ENCODE data around the gene BANK1. TPM values are rescaled to one million over a fixed set of nuclear protein-coding genes. Genes with fewer than 3 reads are reported as not detected.

BANK1 gene
- total and polyA plus RNA-seq, 2 donors (not counting 1 experiment from before 2014, with no cell fraction given) = 353 to 354 TPM

DNA sequence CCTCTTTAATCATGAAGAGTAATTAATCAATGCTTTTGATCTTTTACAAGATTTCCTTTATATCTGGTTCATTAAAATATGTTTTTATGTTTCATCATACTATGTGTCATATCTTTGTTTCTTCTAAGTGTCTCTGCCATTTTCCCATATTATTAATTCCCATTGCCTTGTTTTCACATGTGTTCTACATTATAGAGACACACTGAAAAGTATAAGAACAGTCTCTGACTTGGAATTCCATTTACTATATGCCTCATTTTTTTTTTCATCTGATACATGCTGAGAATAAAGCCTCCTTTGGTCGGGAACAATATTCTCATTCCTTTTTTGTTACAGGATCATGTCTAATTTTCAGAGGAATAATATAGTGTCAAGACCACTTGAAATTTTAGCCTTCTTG lies 4.3 kb downstream of the BANK1 start:
- ChIA-PET CTCF (interaction anchor here (0.6 kb wide), 1 partner anchor 16 kb away, joined by 3 read pairs; no protein-coding TSS in a partner anchor), POLR2A (interaction anchor here (1.4 kb wide), 1 partner anchor 19 kb away, joined by 4 read pairs; no protein-coding TSS in a partner anchor)
- peaks cover 0 to 26% of the 10 kb centered on the region in 2 experiments for H3K36me3 ChIP-seq (replicated peaks in 1 of 2; ENCODE audit: control extremely low read depth in 1 of 2, control insufficient read depth in 1 of 2, extremely low read depth in 1 of 2, insufficient read depth in 2 of 2, low read length in 1 of 2)
- no peaks in the 10 kb centered on the region for H3K9me3 Mint-ChIP-seq (ENCODE audit: insufficient read depth)
- peak overlapping the region; percentile 2 to 91 for H3K27ac ChIP-seq (ENCODE audit: low read length in 2 of 2)
- DNase-seq (no peak), ATAC-seq (ENCODE audit: low read depth) (no peak)
- no CpG with 5 or more reads among the region's 1 CpG for WGBS (ENCODE audit: insufficient coverage)
- intact Hi-C loops (cut with micrococcal nuclease) = loop anchor here (5.0 to 10.0 kb wide), 8 partner anchors 32 to 710 kb away; partner anchors contain the start of gene PPP3CA
- peak overlapping the region; percentile 80 for H3K4me2 ChIP-seq (replicated peaks; ENCODE audit: low read depth, low read length, poor library complexity, severe bottlenecking)
- no peak for TF ChIP-seq EZH2 (IDR thresholded peaks at IDR 0.05; ENCODE audit: borderline replicate concordance, insufficient read depth, low read depth, low read length, poor library complexity, severe bottlenecking)
- TF ChIP-seq CTCF (IDR thresholded peaks at IDR 0.05) = no peak
- no peaks in the 10 kb centered on the region for H4K20me1 ChIP-seq (ENCODE audit: control insufficient read depth, insufficient read depth, low read length, poor library complexity, severe bottlenecking)
- H3K4me1 Mint-ChIP-seq = peaks cover 64% of the 10 kb centered on the region
- H3K9me3 ChIP-seq (ENCODE audit: control extremely low read depth in 1 of 3, control insufficient read depth in 2 of 3, insufficient read depth in 1 of 3, low read length in 2 of 3) = no peaks in the 10 kb centered on the region
- peaks cover 26 to 53% of the 10 kb centered on the region in 2 donors for H3K4me1 ChIP-seq (ENCODE audit: control insufficient read depth in 2 of 2, insufficient read depth in 2 of 2, low read length in 2 of 2)
- H3K9ac ChIP-seq (ENCODE audit: low read length) = peak overlapping the region; percentile 89
- H3K4me3 Mint-ChIP-seq = peak overlapping the region; percentile 65
- H2AFZ ChIP-seq (ENCODE audit: insufficient read depth, low read depth, low read length, poor library complexity, severe bottlenecking) = no peak overlapping the region
- H3K27me3 Mint-ChIP-seq = no peaks in the 10 kb centered on the region
- H3K27ac Mint-ChIP-seq = peak overlapping the region; percentile 50
- H3K79me2 ChIP-seq (ENCODE audit: control insufficient read depth, insufficient read depth, low read length) = peaks cover 88% of the 10 kb centered on the region
- no peaks in the 10 kb centered on the region for H3K27me3 ChIP-seq (replicated peaks in 1 of 4; ENCODE audit: control extremely low read depth in 1 of 4, control insufficient read depth in 3 of 4, insufficient read depth in 4 of 4, low read length in 3 of 4)
- H3K4me3 ChIP-seq (ENCODE audit: control extremely low read depth in 1 of 5, extremely low read depth in 1 of 5, insufficient read depth in 1 of 5, low read depth in 2 of 5, low read length in 4 of 5) = peak overlapping the region in 4 of 5 experiments; percentile 18 to 91 (median 51)

DNA sequence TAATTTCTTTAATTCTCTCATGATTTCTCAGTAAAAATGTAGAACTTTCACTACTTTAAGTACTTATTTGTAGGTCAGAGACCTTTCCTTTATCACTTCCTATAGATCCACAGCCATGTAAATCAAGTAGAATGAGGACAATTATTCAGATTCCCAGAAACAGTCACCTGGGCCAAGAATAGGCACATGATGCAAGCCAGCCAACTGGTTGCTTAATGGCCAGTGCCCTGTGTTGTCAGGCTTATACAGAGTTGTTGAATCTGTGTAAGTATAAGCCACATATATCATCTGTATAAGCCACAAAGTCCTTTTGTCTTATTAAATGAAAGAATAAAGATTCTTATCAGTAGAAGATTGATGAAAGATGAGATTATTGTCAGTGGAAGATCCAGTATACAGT lies 5.2 kb downstream of the BANK1 start:
- peak overlapping the region; percentile 80 for H3K4me2 ChIP-seq (replicated peaks; ENCODE audit: low read depth, low read length, poor library complexity, severe bottlenecking)
- no peaks in the 10 kb centered on the region for H3K27me3 Mint-ChIP-seq
- peak overlapping the region; percentile 89 for H3K9ac ChIP-seq (ENCODE audit: low read length)
- no peak for TF ChIP-seq EZH2 (IDR thresholded peaks at IDR 0.05; ENCODE audit: borderline replicate concordance, insufficient read depth, low read depth, low read length, poor library complexity, severe bottlenecking)
- peaks cover 92% of the 10 kb centered on the region for H3K79me2 ChIP-seq (ENCODE audit: control insufficient read depth, insufficient read depth, low read length)
- peaks cover 31 to 54% of the 10 kb centered on the region in 2 donors for H3K4me1 ChIP-seq (ENCODE audit: control insufficient read depth in 2 of 2, insufficient read depth in 2 of 2, low read length in 2 of 2)
- peak overlapping the region; percentile 27 to 91 for H3K27ac ChIP-seq (ENCODE audit: low read length in 2 of 2)
- no peaks in the 10 kb centered on the region for H3K9me3 ChIP-seq (ENCODE audit: control extremely low read depth in 1 of 3, control insufficient read depth in 2 of 3, insufficient read depth in 1 of 3, low read length in 2 of 3)
- no peak for DNase-seq
- H3K36me3 ChIP-seq (replicated peaks in 1 of 2; ENCODE audit: control extremely low read depth in 1 of 2, control insufficient read depth in 1 of 2, extremely low read depth in 1 of 2, insufficient read depth in 2 of 2, low read length in 1 of 2) = peaks cover 0 to 31% of the 10 kb centered on the region in 2 experiments
- H3K4me3 Mint-ChIP-seq = peak overlapping the region; percentile 82
- H4K20me1 ChIP-seq (ENCODE audit: control insufficient read depth, insufficient read depth, low read length, poor library complexity, severe bottlenecking) = no peaks in the 10 kb centered on the region
- no peaks in the 10 kb centered on the region for H3K27me3 ChIP-seq (replicated peaks in 1 of 4; ENCODE audit: control extremely low read depth in 1 of 4, control insufficient read depth in 3 of 4, insufficient read depth in 4 of 4, low read length in 3 of 4)
- ChIA-PET POLR2A (no interaction called here), CTCF (interaction anchor here (2.1 kb wide), 1 partner anchor 11 kb away, joined by 8 read pairs; no protein-coding TSS in a partner anchor)
- peak overlapping the region; percentile 95 for H3K27ac Mint-ChIP-seq
- H2AFZ ChIP-seq (ENCODE audit: insufficient read depth, low read depth, low read length, poor library complexity, severe bottlenecking) = peak overlapping the region; percentile 20
- ATAC-seq (ENCODE audit: low read depth) = no peak
- H3K4me1 Mint-ChIP-seq = peaks cover 66% of the 10 kb centered on the region
- peak overlapping the region in 3 of 5 experiments; percentile 28 to 81 (median 38) for H3K4me3 ChIP-seq (ENCODE audit: control extremely low read depth in 1 of 5, extremely low read depth in 1 of 5, insufficient read depth in 1 of 5, low read depth in 2 of 5, low read length in 4 of 5)
- no peaks in the 10 kb centered on the region for H3K9me3 Mint-ChIP-seq (ENCODE audit: insufficient read depth)
- intact Hi-C loops (cut with micrococcal nuclease) = loop anchor here (10.0 kb wide), 2 partner anchors 631 to 711 kb away; no protein-coding TSS in a partner anchor

All from B cell (primary cell).